GM21717 (cell line): Measurements from ENCODE around the gene CPED1.

ENCODE experiments used
- ATAC-seq: cut with Tn5 transposase; IDR thresholded peaks from one replicate; pipeline ENCODE4 v1.9.1; 2021; ENCODE audit warnings: mild to moderate bottlenecking, moderate library complexity; ENCODE audit not compliant: unreplicated experiment

CPED1 gene

GRCh38 chr7:120988591-120989256, at the start of gene CPED1:
Gene CPED1 (plus strand): TSS chr7:120988711. CDS start chr7:120989622, 911 bp downstream.
- ATAC-seq, result peak; percentile 62

- ATAC-seq, result no peak
Measured at GRCh38 chr7:120939345-120939744, 49.2 kb upstream of the CPED1 start.

GRCh38 chr7:120941064-120941463, 47.4 kb upstream of the CPED1 start:
- no peak for ATAC-seq

GRCh38 chr7:120941856-120942255, 46.7 kb upstream of the CPED1 start:
- no peak for ATAC-seq

GRCh38 chr7:120942861-120943260, 45.6 kb upstream of the CPED1 start:
- no peak for ATAC-seq

GRCh38 chr7:120944826-120945562, 43.5 kb upstream of the CPED1 start:
- ATAC-seq, result no peak

GRCh38 chr7:120947980-120948379, 40.5 kb upstream of the CPED1 start:
- ATAC-seq, result no peak

GRCh38 chr7:120949393-120949911, 39.1 kb upstream of the CPED1 start:
- ATAC-seq, result no peak

GRCh38 chr7:120949998-120950538, 38.4 kb upstream of the CPED1 start:
- ATAC-seq, result no peak

- peak; percentile 98 for ATAC-seq
Measured at GRCh38 chr7:120950539-120951308, 37.8 kb upstream of the CPED1 start, which contains the start of gene ING3. Gene ING3 (plus strand): TSS chr7:120950777. CDS start chr7:120950897, 120 bp downstream.

GRCh38 chr7:120951309-120951699, 37.2 kb upstream of the CPED1 start:
- ATAC-seq, result no peak

GRCh38 chr7:120951826-120952225, 36.7 kb upstream of the CPED1 start:
- ATAC-seq, result no peak

GRCh38 chr7:120955577-120956149, 32.8 kb upstream of the CPED1 start:
- ATAC-seq, result no peak

- no peak for ATAC-seq
Measured at GRCh38 chr7:120959929-120960484, 28.5 kb upstream of the CPED1 start.

GRCh38 chr7:120960714-120961113, 27.8 kb upstream of the CPED1 start:
- ATAC-seq, result no peak

GRCh38 chr7:120961638-120962173, 26.8 kb upstream of the CPED1 start:
- ATAC-seq, result no peak

- ATAC-seq, result no peak
Measured at GRCh38 chr7:120964088-120964487, 24.4 kb upstream of the CPED1 start.

- ATAC-seq, result no peak
Measured at GRCh38 chr7:120966961-120967360, 21.6 kb upstream of the CPED1 start.

GRCh38 chr7:120973849-120974248, 14.7 kb upstream of the CPED1 start:
- ATAC-seq, result no peak
